Limb (tissue), 2 donors: Measurements from ENCODE around the gene SNX4.

Source experiments
- DNase-seq, 2 donors: peaks; one replicate each; pipeline ENCODE4 v3.0.0-alpha.2; 2016; ENCODE audit errors: extremely low spot score in 2 of 2

The SNX4 gene

GRCh38 chr3:125403789-125404188 lies 116.2 kb downstream of the SNX4 start:
- DNase-seq, result no peak

- DNase-seq, result no peak
Observed at GRCh38 chr3:125402639-125403038, 117.4 kb downstream of the SNX4 start.

GRCh38 chr3:125401402-125401801 lies 118.6 kb downstream of the SNX4 start:
- no peak for DNase-seq

DNA sequence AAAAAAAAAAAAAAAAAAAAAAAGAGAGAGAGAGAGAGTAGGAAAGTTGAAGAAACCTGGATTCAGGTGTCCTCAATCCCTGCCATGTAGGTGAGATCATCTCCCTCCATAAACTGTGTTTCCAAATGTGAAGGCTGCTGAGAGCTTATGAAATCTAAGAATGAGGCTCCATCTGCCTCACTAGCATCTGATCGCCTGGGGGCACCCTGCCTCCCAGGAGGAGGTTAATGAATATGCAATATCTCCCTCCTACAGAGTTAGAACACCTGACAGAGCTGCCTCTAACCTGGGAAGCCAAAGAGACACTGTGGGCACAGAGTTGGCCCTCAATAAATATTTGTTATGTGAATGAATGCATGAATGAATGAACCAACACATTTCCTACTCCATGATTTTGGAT lies 121.0 kb downstream of the SNX4 start:
- no peak for DNase-seq
